Body of pancreas (tissue), 4 donors: ENCODE measurements around the gene AVPR2. TPM values are rescaled to one million over a fixed set of nuclear protein-coding genes. Genes with fewer than 3 reads are reported as not detected.

Experiments
- ATAC-seq: fragments of 150-250 bp; one replicate; pipeline ENCODE4 v1.9.1; 2016
- DNase-seq, 4 donors: peaks; one replicate each; pipeline ENCODE4 v3.0.0-alpha.2; 2019
- H3K27ac ChIP-seq, 4 donors: fragments of 200-600 bp; sonication (generic); 1 replicate in 3 of 4; 2 replicates in 1 of 4; pipeline versions ENCODE4 v1.5.1 to v1.6.1; 2016 to 2019; ENCODE audit warnings: mild to moderate bottlenecking in 1 of 4, mixed read lengths in 1 of 4, moderate library complexity in 1 of 4
- H3K27me3 ChIP-seq, 2 donors: fragments of 200-600 bp; sonication (generic); one replicate each; pipeline ENCODE4 v1.6.0; 2016; ENCODE audit warnings: mild to moderate bottlenecking in 1 of 2
- H3K36me3 ChIP-seq, 2 donors: fragments of 200-600 bp; sonication (generic); replicated peaks in 1 of 2; 2 replicates each; pipeline ENCODE4 v1.5.1; 2016; ENCODE audit warnings: low read depth in 2 of 2; ENCODE audit not compliant: insufficient read depth in 1 of 2
- H3K4me1 ChIP-seq: fragments of 200-600 bp; sonication (generic); one replicate; pipeline ENCODE4 v1.6.0; 2016
- H3K4me3 ChIP-seq, 2 donors: fragments of 200-600 bp; sonication (generic); 1 replicate in 1 of 2; 2 replicates in 1 of 2; pipeline ENCODE4 v1.5.1; 2016 to 2019
- H3K9me3 ChIP-seq, 3 donors: fragments of 200-600 bp; sonication (generic); 1 replicate in 2 of 3; 2 replicates in 1 of 3; pipeline ENCODE4 v1.5.1; 2016
- CTCF ChIP-seq, 7 experiments: fragments of 450-650 bp in 4 of 7; fragments of 200-600 bp in 3 of 7; sonication (generic) in 3 of 7; IDR thresholded peaks; one replicate each; pipeline ENCODE4 v1.5.1; 2016 to 2019; ENCODE audit warnings: antibody characterized with exemption in 7 of 7
- POLR2A ChIP-seq, 3 donors: fragments of 450-650 bp; IDR thresholded peaks; one replicate each; pipeline ENCODE4 v1.6.1; 2016; ENCODE audit warnings: antibody characterized with exemption in 3 of 3, mild to moderate bottlenecking in 2 of 3
- WGBS, 2 donors: methylation state at CpG; one replicate each; pipeline ENCODE4 v1.1.5; 2017; 5-methylcytosine and 5-hydroxymethylcytosine counted together
- intact Hi-C: fragments of 100-400 bp; cut with DNase I; formaldehyde crosslinking; loops from one replicate; pipeline ENCODE4 v1.15.1; 2023
- total RNA-seq, 2 donors: library from RNA; depleted of rRNA; stranded (reverse); fragments of >200 nt; gene quantifications; one replicate each; pipeline ENCODE4 v1.1.0, GENCODE V29; 2016

Gene AVPR2
- total RNA-seq, 2 donors from 2014 or later: 0.66 to 0.78 TPM

GRCh38 chrX:153870288-153870690 lies 34.2 kb upstream of the AVPR2 start:
- ATAC-seq: no peak
- no peaks in the 10 kb centered on the region for H3K9me3 ChIP-seq
- intact Hi-C loops: no loop called here

GRCh38 chrX:153870791-153871360 lies 33.6 kb upstream of the AVPR2 start:
- ATAC-seq (no peak), DNase-seq (no peak)
- Histone ChIP-seq H3K9me3 (no peaks in the 10 kb centered on the region), H3K27ac (no peak overlapping the region), H3K4me3 (no peak overlapping the region), H3K4me1 (no peaks in the 10 kb centered on the region), H3K36me3 (no peaks in the 10 kb centered on the region), H3K27me3 (no peaks in the 10 kb centered on the region)
- intact Hi-C loops: no loop called here
- 15 to 31% methylated on average over 6 to 9 of the region's 21 CpGs for WGBS, 2 donors
- TF ChIP-seq CTCF (IDR thresholded peaks at IDR 0.05): no peak
- no peak for TF ChIP-seq POLR2A (IDR thresholded peaks at IDR 0.05)

More at GRCh38 chrX:153870288-153870690, 34.2 kb upstream of the AVPR2 start:
- Histone ChIP-seq H3K4me3 (no peak overlapping the region), H3K27ac (no peak overlapping the region), H3K36me3 (no peaks in the 10 kb centered on the region), H3K4me1 (no peaks in the 10 kb centered on the region), H3K27me3 (no peaks in the 10 kb centered on the region)
- WGBS, 2 donors: 70% methylated on average over 2 of the region's 11 CpGs; no CpG with 5 or more reads in 1 of the 2 donors
- DNase-seq: no peak
- TF ChIP-seq POLR2A (IDR thresholded peaks at IDR 0.05): no peak
- TF ChIP-seq CTCF (IDR thresholded peaks at IDR 0.05): no peak

GRCh38 chrX:153871451-153871850 lies 33.0 kb upstream of the AVPR2 start:
- no peak overlapping the region for H3K4me3 ChIP-seq
- no peaks in the 10 kb centered on the region for H3K27me3 ChIP-seq
- no peaks in the 10 kb centered on the region for H3K4me1 ChIP-seq
- no peak overlapping the region for H3K27ac ChIP-seq
- 15 to 23% methylated on average over 6 of the region's 6 CpGs for WGBS, 2 donors
- intact Hi-C loops: no loop called here
- H3K9me3 ChIP-seq: no peaks in the 10 kb centered on the region
- TF ChIP-seq POLR2A (IDR thresholded peaks at IDR 0.05) (no peak), CTCF (IDR thresholded peaks at IDR 0.05) (no peak)
- DNase-seq (no peak), ATAC-seq (no peak)
- no peaks in the 10 kb centered on the region for H3K36me3 ChIP-seq

- no peak overlapping the region for H3K4me3 ChIP-seq
- no peaks in the 10 kb centered on the region for H3K9me3 ChIP-seq
- H3K36me3 ChIP-seq: no peaks in the 10 kb centered on the region
- no peak overlapping the region for H3K27ac ChIP-seq
- H3K27me3 ChIP-seq: no peaks in the 10 kb centered on the region
- TF ChIP-seq POLR2A (IDR thresholded peaks at IDR 0.05) (no peak), CTCF (IDR thresholded peaks at IDR 0.05) (no peak)
- ATAC-seq (no peak), DNase-seq (no peak)
- WGBS, 2 donors: 42 to 65% methylated on average over 9 to 13 of the region's 29 CpGs
- H3K4me1 ChIP-seq: no peaks in the 10 kb centered on the region
- intact Hi-C loops: no loop called here
Observed at GRCh38 chrX:153871946-153872878, 32.3 kb upstream of the AVPR2 start.
